H9 (cell line): ENCODE data around the gene NANOS3. TPM values are rescaled to one million over a fixed set of nuclear protein-coding genes. Genes with fewer than 3 reads are reported as not detected.

ENCODE experiments used
- DNase-seq: peaks from one replicate; pipeline ENCODE4 v3.0.0-alpha.2; 2017
- H2AFZ ChIP-seq: one replicate; pipeline ENCODE4 v1.6.1; 2013; ENCODE audit warnings: mild to moderate bottlenecking, low read length, control low read depth, moderate library complexity
- H2AK5ac ChIP-seq: 2 replicates; pipeline ENCODE4 v1.6.1; 2013; ENCODE audit warnings: low read length, control low read depth, mixed read lengths; ENCODE audit not compliant: insufficient read length
- H2BK120ac ChIP-seq: one replicate; pipeline ENCODE4 v1.6.1; 2013; ENCODE audit warnings: low read depth, mild to moderate bottlenecking, low read length, control low read depth, inconsistent platforms; ENCODE audit not compliant: poor library complexity, severe bottlenecking
- H2BK12ac ChIP-seq: 2 replicates; pipeline ENCODE4 v1.6.1; 2013; ENCODE audit warnings: low read length, control low read depth, mixed read lengths, low read depth; ENCODE audit not compliant: insufficient read length
- H2BK15ac ChIP-seq: 2 replicates; pipeline ENCODE4 v1.6.1; 2013; ENCODE audit warnings: low read depth, low read length, control low read depth
- H2BK20ac ChIP-seq: one replicate; pipeline ENCODE4 v1.6.1; 2013; ENCODE audit warnings: low read depth, mild to moderate bottlenecking, low read length, control low read depth, inconsistent platforms; ENCODE audit not compliant: poor library complexity, severe bottlenecking
- H2BK5ac ChIP-seq: 2 replicates; pipeline ENCODE4 v1.6.1; 2013; ENCODE audit warnings: low read length, control low read depth, mixed read lengths; ENCODE audit not compliant: insufficient read length
- H3K14ac ChIP-seq: 2 replicates; pipeline ENCODE4 v1.6.1; 2013; ENCODE audit warnings: low read length, control low read depth; ENCODE audit not compliant: insufficient read depth
- H3K18ac ChIP-seq: 2 replicates; pipeline ENCODE4 v1.6.1; 2013; ENCODE audit warnings: low read depth, mild to moderate bottlenecking, mixed read lengths, low read length, control low read depth; ENCODE audit not compliant: insufficient read length
- H3K23ac ChIP-seq: 2 replicates; pipeline ENCODE4 v1.6.1; 2013; ENCODE audit warnings: low read length, control low read depth, mixed read lengths, low read depth; ENCODE audit not compliant: insufficient read length
- H3K23me2 ChIP-seq: 2 replicates; pipeline ENCODE4 v1.6.1; 2013; ENCODE audit warnings: low read depth, mild to moderate bottlenecking, mixed read lengths, low read length, control low read depth; ENCODE audit not compliant: insufficient read length, poor library complexity, severe bottlenecking
- H3K27ac ChIP-seq: 2 replicates; pipeline ENCODE4 v1.5.1; 2013; ENCODE audit warnings: low read length, control low read depth, mixed read lengths, low read depth; ENCODE audit not compliant: insufficient read length
- H3K27me3 ChIP-seq: 2 replicates; pipeline ENCODE4 v1.6.1; 2013; ENCODE audit warnings: low read length, control low read depth, inconsistent platforms; ENCODE audit not compliant: insufficient read depth
- H3K4ac ChIP-seq: 2 replicates; pipeline ENCODE4 v1.6.1; 2013; ENCODE audit warnings: low read depth, mild to moderate bottlenecking, control low read depth, inconsistent platforms, low read length, moderate library complexity
- H3K4me1 ChIP-seq: 2 replicates; pipeline ENCODE4 v1.6.1; 2013; ENCODE audit warnings: low read length, control low read depth, inconsistent platforms; ENCODE audit not compliant: insufficient read depth
- H3K4me2 ChIP-seq: 2 replicates; pipeline ENCODE4 v1.6.1; 2013; ENCODE audit warnings: low read length, control low read depth, mixed read lengths; ENCODE audit not compliant: insufficient read length, insufficient read depth
- H3K56ac ChIP-seq: 2 replicates; pipeline ENCODE4 v1.6.1; 2013; ENCODE audit warnings: low read depth, mild to moderate bottlenecking, mixed read lengths, low read length, control low read depth; ENCODE audit not compliant: insufficient read length
- H3K79me1 ChIP-seq: 2 replicates; pipeline ENCODE4 v1.6.1; 2013; ENCODE audit warnings: low read depth, mild to moderate bottlenecking, moderate library complexity, low read length, control low read depth, inconsistent platforms; ENCODE audit not compliant: insufficient read depth, poor library complexity, severe bottlenecking
- H3K79me2 ChIP-seq: 2 replicates; pipeline ENCODE4 v1.6.1; 2013; ENCODE audit warnings: low read length, control low read depth, inconsistent platforms; ENCODE audit not compliant: insufficient read depth
- H3K9ac ChIP-seq: 2 replicates; pipeline ENCODE4 v1.6.1; 2013; ENCODE audit warnings: low read length, control low read depth, mixed read lengths; ENCODE audit not compliant: insufficient read length; ENCODE audit errors: extremely low read depth
- H3K9me3 ChIP-seq: one replicate; pipeline ENCODE4 v1.6.1; 2013; ENCODE audit warnings: low read depth, low read length, inconsistent platforms; ENCODE audit not compliant: control insufficient read depth
- H3T11ph ChIP-seq: one replicate; pipeline ENCODE4 v1.6.1; 2013; ENCODE audit warnings: mild to moderate bottlenecking, low read length, control low read depth, inconsistent platforms
- H4K20me1 ChIP-seq: one replicate; pipeline ENCODE4 v1.6.1; 2013; ENCODE audit not compliant: control insufficient read depth, insufficient read length, insufficient read depth
- H4K5ac ChIP-seq: 2 replicates; pipeline ENCODE4 v1.6.1; 2013; ENCODE audit warnings: low read depth, mild to moderate bottlenecking, mixed read lengths, low read length, control low read depth; ENCODE audit not compliant: insufficient read length
- H4K8ac ChIP-seq: replicated peaks from 2 replicates; pipeline ENCODE4 v1.6.1; 2013; ENCODE audit warnings: low read length, control low read depth, mixed read lengths, low read depth; ENCODE audit not compliant: insufficient read length
- H4K91ac ChIP-seq: 2 replicates; pipeline ENCODE4 v1.6.1; 2013; ENCODE audit warnings: low read depth, mild to moderate bottlenecking, moderate library complexity, mixed read lengths, low read length, control low read depth; ENCODE audit not compliant: insufficient read length
- H3K27ac Mint-ChIP-seq, 3 experiments: 2 replicates in 2 of 3; 3 replicates in 1 of 3; pipeline ENCODE4 v1.8.0; 2020 to 2021; ENCODE audit warnings: mixed read lengths in 3 of 3, mild to moderate bottlenecking in 1 of 3, moderate library complexity in 1 of 3
- H3K27me3 Mint-ChIP-seq: 2 replicates; pipeline ENCODE4 v1.8.0; 2021; ENCODE audit warnings: low read depth, mild to moderate bottlenecking, moderate library complexity, mixed read lengths
- H3K36me3 Mint-ChIP-seq, 3 experiments: 2 replicates in 2 of 3; 3 replicates in 1 of 3; pipeline ENCODE4 v1.8.0; 2020 to 2021; ENCODE audit warnings: low read depth in 3 of 3, mixed read lengths in 3 of 3; ENCODE audit not compliant: insufficient read depth in 1 of 3
- H3K4me1 Mint-ChIP-seq, 2 experiments: 2 replicates each; pipeline ENCODE4 v1.8.0; 2020; ENCODE audit warnings: mixed read lengths in 2 of 2
- H3K4me3 Mint-ChIP-seq, 2 experiments: 2 replicates in 1 of 2; 3 replicates in 1 of 2; pipeline ENCODE4 v1.8.0; 2020 to 2021; ENCODE audit warnings: mild to moderate bottlenecking in 2 of 2, mixed read lengths in 2 of 2, moderate library complexity in 1 of 2
- H3K9me3 Mint-ChIP-seq, 2 experiments: 2 replicates in 1 of 2; 3 replicates in 1 of 2; pipeline ENCODE4 v1.8.0; 2020; ENCODE audit warnings: mild to moderate bottlenecking in 2 of 2, mixed read lengths in 2 of 2, moderate library complexity in 1 of 2
- WGBS: extraction: QIAGEN DNeasy Blood & Tissue Kit; methylation state at CpG from one replicate; pipeline ENCODE4 v1.1.7; 2013; ENCODE audit warnings: missing lambda C conversion rate, low lambda C conversion rate, mixed read lengths; ENCODE audit not compliant: insufficient read length; ENCODE audit errors: extremely low coverage; 5-methylcytosine and 5-hydroxymethylcytosine counted together
- total RNA-seq: library from RNA; stranded (reverse); gene quantifications from 2 replicates; pipeline ENCODE4 v1.2.1, GENCODE V29; 2021
- TF ChIP-seq, protein P1 (sequence below): fragments of 200-600 bp; sonication (generic); conservative IDR thresholded peaks from 3 replicates; pipeline ENCODE4 v1.8.0; 2021; ENCODE audit warnings: antibody characterized with exemption, mild to moderate bottlenecking

Gene NANOS3
- total RNA-seq, 1 experiment from 2014 or later = not detected

DNA sequence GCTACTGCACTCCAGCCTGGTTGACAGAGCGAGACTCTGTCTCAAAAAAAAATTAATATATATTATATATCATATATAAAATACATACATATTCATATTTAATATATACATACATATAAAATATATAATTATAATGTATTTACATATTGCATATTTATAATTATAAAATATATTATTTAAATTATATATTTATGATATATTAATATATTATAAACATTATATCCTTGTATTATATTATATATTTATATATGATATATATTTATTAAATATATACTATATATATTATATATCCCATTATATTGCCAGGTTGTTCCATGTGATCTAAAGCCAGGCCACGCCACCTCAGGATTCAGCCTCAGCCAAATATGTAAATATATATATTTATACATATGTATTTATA, 19.3 kb downstream of the NANOS3 start:
- no peaks in the 10 kb centered on the region for H3K27me3 ChIP-seq
- H3K9ac ChIP-seq = no peak overlapping the region
- no peak overlapping the region for H3K18ac ChIP-seq
- H4K8ac ChIP-seq = no peak overlapping the region
- H3K27ac ChIP-seq = no peak overlapping the region
- TF ChIP-seq, protein P1, sequence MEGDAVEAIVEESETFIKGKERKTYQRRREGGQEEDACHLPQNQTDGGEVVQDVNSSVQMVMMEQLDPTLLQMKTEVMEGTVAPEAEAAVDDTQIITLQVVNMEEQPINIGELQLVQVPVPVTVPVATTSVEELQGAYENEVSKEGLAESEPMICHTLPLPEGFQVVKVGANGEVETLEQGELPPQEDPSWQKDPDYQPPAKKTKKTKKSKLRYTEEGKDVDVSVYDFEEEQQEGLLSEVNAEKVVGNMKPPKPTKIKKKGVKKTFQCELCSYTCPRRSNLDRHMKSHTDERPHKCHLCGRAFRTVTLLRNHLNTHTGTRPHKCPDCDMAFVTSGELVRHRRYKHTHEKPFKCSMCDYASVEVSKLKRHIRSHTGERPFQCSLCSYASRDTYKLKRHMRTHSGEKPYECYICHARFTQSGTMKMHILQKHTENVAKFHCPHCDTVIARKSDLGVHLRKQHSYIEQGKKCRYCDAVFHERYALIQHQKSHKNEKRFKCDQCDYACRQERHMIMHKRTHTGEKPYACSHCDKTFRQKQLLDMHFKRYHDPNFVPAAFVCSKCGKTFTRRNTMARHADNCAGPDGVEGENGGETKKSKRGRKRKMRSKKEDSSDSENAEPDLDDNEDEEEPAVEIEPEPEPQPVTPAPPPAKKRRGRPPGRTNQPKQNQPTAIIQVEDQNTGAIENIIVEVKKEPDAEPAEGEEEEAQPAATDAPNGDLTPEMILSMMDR = no peak
- no peak overlapping the region for H2AFZ ChIP-seq
- H3K79me2 ChIP-seq = no peaks in the 10 kb centered on the region
- no peak overlapping the region for H3K27ac Mint-ChIP-seq
- no peak overlapping the region for H2AK5ac ChIP-seq
- no peak overlapping the region for H3K4me3 Mint-ChIP-seq
- no peaks in the 10 kb centered on the region for H3K4me1 ChIP-seq
- no peaks in the 10 kb centered on the region for H4K20me1 ChIP-seq
- H3K36me3 Mint-ChIP-seq = no peaks in the 10 kb centered on the region
- no peak overlapping the region for H2BK20ac ChIP-seq
- no peak overlapping the region for H2BK12ac ChIP-seq
- no peak overlapping the region for H3K14ac ChIP-seq
- no peak overlapping the region for H3K23ac ChIP-seq
- H2BK5ac ChIP-seq = no peak overlapping the region
- no peaks in the 10 kb centered on the region for H3K4me1 Mint-ChIP-seq
- no peaks in the 10 kb centered on the region for H3K9me3 ChIP-seq
- no peak overlapping the region for H4K5ac ChIP-seq
- H3K23me2 ChIP-seq = no peaks in the 10 kb centered on the region
- H3K56ac ChIP-seq = no peak overlapping the region
- H2BK120ac ChIP-seq = no peak overlapping the region
- DNase-seq = no peak
- H3K79me1 ChIP-seq = no peaks in the 10 kb centered on the region
- H3K27me3 Mint-ChIP-seq = no peaks in the 10 kb centered on the region
- no peaks in the 10 kb centered on the region for H3K9me3 Mint-ChIP-seq
- whole genome bisulfite sequencing = no CpG with 5 or more reads among the region's 2 CpGs
- no peak overlapping the region for H3K4me2 ChIP-seq
- H3T11ph ChIP-seq = no peak overlapping the region
- no peak overlapping the region for H2BK15ac ChIP-seq
- H4K91ac ChIP-seq = no peak overlapping the region
- H3K4ac ChIP-seq = no peak overlapping the region
